CD14-positive monocyte (primary cell): ENCODE measurements around the gene RAB37. TPM values are rescaled to one million over a fixed set of nuclear protein-coding genes. Genes with fewer than 3 reads are reported as not detected.

Experiments used
- DNase-seq, 3 donors: peaks; one replicate each; pipeline ENCODE4 v3.0.0-alpha.2; 2011 to 2022
- H2AFZ ChIP-seq: 2 replicates; pipeline ENCODE4 v1.6.0; 2012; ENCODE audit warnings: mild to moderate bottlenecking, low read depth, low read length, inconsistent platforms; ENCODE audit not compliant: insufficient read depth, poor library complexity, severe bottlenecking
- H3K27ac ChIP-seq, 2 donors: 1 replicate in 1 of 2; 2 replicates in 1 of 2; pipeline ENCODE4 v1.5.1; 2012 to 2013; ENCODE audit warnings: low read length in 2 of 2, control low read depth in 1 of 2, inconsistent platforms in 1 of 2, low read depth in 1 of 2, mild to moderate bottlenecking in 1 of 2
- H3K27me3 ChIP-seq, 2 donors: one replicate each; pipeline versions ENCODE4 v1.6.0 to v1.6.1; 2011 to 2013; ENCODE audit warnings: low read length in 2 of 2; ENCODE audit not compliant: control insufficient read depth in 2 of 2, insufficient read depth in 2 of 2
- H3K36me3 ChIP-seq, 2 donors: replicated peaks in 1 of 2; 1 replicate in 1 of 2; 2 replicates in 1 of 2; pipeline versions ENCODE4 v1.5.1 to v1.6.1; 2012 to 2013; ENCODE audit warnings: low read length in 2 of 2, control low read depth in 1 of 2, inconsistent platforms in 1 of 2, mild to moderate bottlenecking in 1 of 2; ENCODE audit not compliant: insufficient read depth in 2 of 2, control insufficient read depth in 1 of 2
- H3K4me1 ChIP-seq, 2 donors: 1 replicate in 1 of 2; 2 replicates in 1 of 2; pipeline versions ENCODE4 v1.5.1 to v1.6.1; 2012 to 2013; ENCODE audit warnings: low read length in 2 of 2, control low read depth in 1 of 2, inconsistent platforms in 1 of 2, mild to moderate bottlenecking in 1 of 2, moderate library complexity in 1 of 2; ENCODE audit not compliant: insufficient read depth in 2 of 2, control insufficient read depth in 1 of 2
- H3K4me2 ChIP-seq: replicated peaks from 2 replicates; pipeline ENCODE3; 2012; ENCODE audit warnings: low read length, moderate library complexity, mild to moderate bottlenecking; ENCODE audit not compliant: poor library complexity, severe bottlenecking; ENCODE audit errors: extremely low read depth
- H3K4me3 ChIP-seq, 3 experiments: fragments of 200-600 bp in 1 of 3; sonication (generic) in 1 of 3; replicated peaks in 1 of 3; 1 replicate in 2 of 3; 2 replicates in 1 of 3; pipeline ENCODE4 v1.5.1; 2011 to 2013; ENCODE audit warnings: low read length in 3 of 3, mild to moderate bottlenecking in 3 of 3, control low read depth in 2 of 3, low read depth in 2 of 3, inconsistent platforms in 1 of 3, moderate library complexity in 1 of 3
- H3K79me2 ChIP-seq: 2 replicates; pipeline ENCODE4 v1.6.0; 2012; ENCODE audit warnings: mild to moderate bottlenecking, control low read depth, inconsistent platforms, low read length, moderate library complexity; ENCODE audit not compliant: insufficient read depth
- H3K9ac ChIP-seq: 2 replicates; pipeline ENCODE4 v1.6.0; 2017; ENCODE audit warnings: low read length, mild to moderate bottlenecking; ENCODE audit not compliant: insufficient read depth, poor library complexity, severe bottlenecking
- H3K9me3 ChIP-seq, 2 donors: replicated peaks in 1 of 2; 1 replicate in 1 of 2; 2 replicates in 1 of 2; pipeline versions ENCODE4 v1.5.1 to v1.6.1; 2012 to 2013; ENCODE audit warnings: low read length in 2 of 2, control low read depth in 1 of 2; ENCODE audit not compliant: control insufficient read depth in 1 of 2, insufficient read depth in 1 of 2
- H4K20me1 ChIP-seq: 2 replicates; pipeline ENCODE4 v1.6.0; 2012; ENCODE audit warnings: mild to moderate bottlenecking, low read length, control low read depth, moderate library complexity; ENCODE audit not compliant: insufficient read depth
- H3K27ac Mint-ChIP-seq, 7 donors: one replicate each; pipeline ENCODE4 v1.8.0; 2020; ENCODE audit warnings: mild to moderate bottlenecking in 7 of 7, mixed read lengths in 7 of 7, moderate library complexity in 6 of 7, inconsistent platforms in 2 of 7
- H3K27me3 Mint-ChIP-seq, 3 donors: one replicate each; pipeline ENCODE4 v1.8.0; 2021 to 2022; ENCODE audit warnings: low read depth in 3 of 3, mild to moderate bottlenecking in 3 of 3, mixed read lengths in 3 of 3, moderate library complexity in 3 of 3, inconsistent platforms in 1 of 3
- H3K36me3 Mint-ChIP-seq, 2 donors: one replicate each; pipeline ENCODE4 v1.8.0; 2020; ENCODE audit warnings: mixed read lengths in 2 of 2, inconsistent platforms in 1 of 2, mild to moderate bottlenecking in 1 of 2
- H3K4me1 Mint-ChIP-seq: one replicate; pipeline ENCODE4 v1.8.0; 2020; ENCODE audit warnings: mild to moderate bottlenecking, mixed read lengths
- H3K4me3 Mint-ChIP-seq, 2 donors: one replicate each; pipeline ENCODE4 v1.8.0; 2020; ENCODE audit warnings: mild to moderate bottlenecking in 2 of 2, mixed read lengths in 2 of 2, moderate library complexity in 1 of 2
- H3K9me3 Mint-ChIP-seq, 7 donors: one replicate each; pipeline ENCODE4 v1.8.0; 2020 to 2022; ENCODE audit warnings: mixed read lengths in 7 of 7, mild to moderate bottlenecking in 6 of 7, moderate library complexity in 6 of 7, inconsistent platforms in 2 of 7
- CTCF ChIP-seq: fragments of 200-600 bp; IDR thresholded peaks from one replicate; pipeline ENCODE4 v1.8.0; 2022; ENCODE audit warnings: antibody characterized with exemption, mild to moderate bottlenecking
- WGBS: methylation state at CpG from one replicate; pipeline ENCODE4 v1.1.5; 2013; ENCODE audit warnings: missing lambda C conversion rate; ENCODE audit not compliant: insufficient coverage; 5-methylcytosine and 5-hydroxymethylcytosine counted together
- intact Hi-C, 2 donors: fragments of 100-400 bp; cut with micrococcal nuclease; formaldehyde crosslinking; loops; one replicate each; pipeline versions ENCODE4 v1.15.0 to v1.15.1; 2023
- polyA plus RNA-seq, 3 donors: library from polyadenylated mRNA; depleted of rRNA in 1 of 3; unstranded in 2 of 3; stranded (reverse) in 1 of 3; fragments of 300-500 nt in 2 of 3; fragments of >200 nt in 1 of 3; fragmentation: Illumina TruSeq in 2 of 3; gene quantifications; 1 replicate in 2 of 3; 2 replicates in 1 of 3; pipeline ENCODE4 v1.2.3, GENCODE V29; 2012 to 2021

Gene RAB37
- polyA plus RNA-seq, 3 donors = 26.8 to 40.9 (median 33.1) TPM

- H3K9ac ChIP-seq = no peak overlapping the region
- 95% methylated on average over 3 of the region's 4 CpGs for WGBS
- H3K4me3 ChIP-seq = no peak overlapping the region
These were observed 59.2 kb downstream of the RAB37 start for GRCh38 chr17:74796211-74796610.

GRCh38 chr17:74796866-74797265, 59.8 kb downstream of the RAB37 start:
- Histone ChIP-seq H3K27me3 (no peaks in the 10 kb centered on the region), H3K79me2 (no peaks in the 10 kb centered on the region), H4K20me1 (peaks cover 34% of the 10 kb centered on the region), H3K4me1 (no peaks in the 10 kb centered on the region), H3K9ac (no peak overlapping the region), H3K27ac (no peak overlapping the region), H3K4me3 (no peak overlapping the region), H2AFZ (no peak overlapping the region), H3K36me3 (peaks cover 95 to 98% of the 10 kb centered on the region in 2 donors), H3K9me3 (no peaks in the 10 kb centered on the region), H3K4me2 (no peak overlapping the region)
- Mint-ChIP-seq H3K27me3 (peaks cover 0 to 2% (median 0%) of the 10 kb centered on the region in 3 donors), H3K4me1 (no peaks in the 10 kb centered on the region), H3K9me3 (peaks cover 0 to 2% (median 0%) of the 10 kb centered on the region in 7 donors), H3K36me3 (peaks cover 93 to 100% of the 10 kb centered on the region in 2 donors), H3K27ac (no peak overlapping the region), H3K4me3 (no peak overlapping the region)
- TF ChIP-seq CTCF = no peak
- DNase-seq = no peak
- 97% methylated on average over 5 of the region's 6 CpGs for WGBS
- intact Hi-C loops = no loop called here

More at GRCh38 chr17:74796211-74796610, 59.2 kb downstream of the RAB37 start:
- no peak for DNase-seq
- no peak overlapping the region for H3K4me3 Mint-ChIP-seq
- H3K4me1 Mint-ChIP-seq = peaks cover 5% of the 10 kb centered on the region
- no peak overlapping the region for H3K27ac Mint-ChIP-seq
- no peaks in the 10 kb centered on the region for H3K9me3 ChIP-seq
- no peak overlapping the region for H3K4me2 ChIP-seq
- TF ChIP-seq CTCF = no peak
- no peaks in the 10 kb centered on the region for H3K27me3 ChIP-seq
- H3K27me3 Mint-ChIP-seq = peaks cover 0 to 2% (median 0%) of the 10 kb centered on the region in 3 donors
- H3K27ac ChIP-seq = no peak overlapping the region
- H4K20me1 ChIP-seq = peaks cover 28% of the 10 kb centered on the region
- peaks cover 0 to 2% (median 0%) of the 10 kb centered on the region in 7 donors for H3K9me3 Mint-ChIP-seq
- H2AFZ ChIP-seq = no peak overlapping the region
- peaks cover 89 to 91% of the 10 kb centered on the region in 2 donors for H3K36me3 ChIP-seq
- peaks cover 4 to 6% of the 10 kb centered on the region in 2 donors for H3K4me1 ChIP-seq
- intact Hi-C loops = no loop called here
- no peaks in the 10 kb centered on the region for H3K79me2 ChIP-seq
- peaks cover 90 to 97% of the 10 kb centered on the region in 2 donors for H3K36me3 Mint-ChIP-seq

Other genes starting within 250 kb of the RAB37 start
- 100 to 1,000 TPM in 1 of 3 donors, 10 to 100 TPM in 2; 88.0 to 102 (median 92.9) TPM for gene CD300LB, start 205.8 kb upstream of the RAB37 start, polyA plus RNA-seq
- gene CD300C, start 191.1 kb upstream of the RAB37 start, polyA plus RNA-seq = 100 to 1,000 TPM in 1 of 3 donors, 10 to 100 TPM in 2; 68.3 to 141 (median 93.1) TPM
- 100 to 1,000 TPM in 1 of 3 donors, 10 to 100 TPM in 2; 57.9 to 148 (median 84.7) TPM for gene CD300H, start 169.7 kb upstream of the RAB37 start, polyA plus RNA-seq
- under 1 TPM; 0.33 to 0.50 (median 0.41) TPM for gene CD300LD, start 145.0 kb upstream of the RAB37 start, polyA plus RNA-seq
- gene CD300E, start 113.5 kb upstream of the RAB37 start, polyA plus RNA-seq = 100 to 1,000 TPM in 2 of 3 donors, 10 to 100 TPM in 1; 65.0 to 228 (median 122) TPM
- 100 to 1,000 TPM; 112 to 184 (median 175) TPM for gene CD300LF, start 24.3 kb upstream of the RAB37 start, polyA plus RNA-seq
- gene NHERF1, start 11.4 kb downstream of the RAB37 start, polyA plus RNA-seq = 100 to 1,000 TPM in 2 of 3 donors, 10 to 100 TPM in 1; 79.5 to 149 (median 131) TPM
- 10 to 100 TPM in 1 of 3 donors, 1 to 10 TPM in 2; 7.1 to 95.6 (median 7.8) TPM for gene NAT9, start 39.1 kb downstream of the RAB37 start, polyA plus RNA-seq
- under 1 TPM in 1 of 3 donors, not detected in 2; 0.04 TPM for gene GRIN2C, start 122.6 kb downstream of the RAB37 start, polyA plus RNA-seq
- gene FDXR, start 135.7 kb downstream of the RAB37 start, polyA plus RNA-seq = 1 to 10 TPM; 2.5 to 7.3 (median 6.2) TPM
- gene FADS6, start 156.4 kb downstream of the RAB37 start, polyA plus RNA-seq = not detected
- not detected for gene USH1G, start 186.0 kb downstream of the RAB37 start, polyA plus RNA-seq
- under 1 TPM in 1 of 3 donors, not detected in 2; 0.05 TPM for gene OTOP2, start 187.0 kb downstream of the RAB37 start, polyA plus RNA-seq
- not detected for gene OTOP3, start 198.6 kb downstream of the RAB37 start, polyA plus RNA-seq
- gene HID1, start 235.5 kb downstream of the RAB37 start, polyA plus RNA-seq = not detected